T47D (cell line): ENCODE results near the gene IRF2BP2.

ENCODE experiments used
- DNase-seq, 2 experiments: peaks; one replicate each; pipeline versions ENCODE4 v3.0.0 to v3.0.0-alpha.2; 2011 to 2012; ENCODE audit warnings: low read depth in 1 of 2, low spot score in 1 of 2
- JUND ChIP-seq: IDR thresholded peaks from 2 replicates; pipeline ENCODE4 v1.6.1; 2012; ENCODE audit warnings: low read depth
- in situ Hi-C: cut with HindIII; loops from 2 replicates; pipeline ENCODE4 v1.10.0; 2016; ENCODE audit warnings: low sequenced_read_pairs, low pct_unique_long_range_greater_than_20kb

The IRF2BP2 gene

DNA sequence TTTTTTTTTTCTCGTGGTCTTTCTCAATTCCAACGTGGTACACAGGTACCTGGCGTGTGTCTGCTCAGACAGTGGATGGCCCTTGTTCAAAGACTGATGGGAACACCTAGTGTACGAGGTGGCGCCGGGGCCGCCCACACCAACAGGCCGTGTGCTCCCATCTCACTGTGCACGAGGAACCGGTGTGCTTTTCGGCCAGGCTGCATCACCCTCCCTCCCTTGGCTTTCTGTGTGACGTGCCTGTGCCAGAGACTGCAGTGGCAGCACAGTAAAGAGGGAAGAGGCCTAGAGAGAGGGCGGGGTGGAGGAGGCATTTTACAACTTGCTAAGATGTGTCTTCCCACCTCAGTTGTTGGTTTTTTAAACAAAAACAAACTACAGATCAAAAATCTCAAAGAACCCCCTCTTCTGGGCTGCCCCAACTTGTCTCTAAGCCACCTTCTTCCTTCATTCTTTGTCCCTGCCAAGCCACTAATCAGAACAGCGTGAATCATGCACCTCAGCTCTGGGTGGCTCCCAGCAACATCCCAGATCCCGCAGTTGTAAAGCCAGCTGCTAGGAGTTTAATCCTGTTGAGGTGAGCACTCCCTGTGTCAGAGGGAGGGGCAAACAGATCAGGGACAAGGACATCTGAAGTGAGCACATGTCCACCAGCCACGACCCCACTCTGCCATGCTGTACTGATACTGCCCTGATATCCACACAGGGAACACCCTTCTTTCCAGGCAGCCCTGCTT, 20.7 kb downstream of the IRF2BP2 start:
- no peak for TF ChIP-seq JUND
- in situ Hi-C loops = no loop called here
- no peak for DNase-seq

GRCh38 chr1:234588386-234588785, 21.6 kb downstream of the IRF2BP2 start:
- in situ Hi-C loops = no loop called here
- TF ChIP-seq JUND = no peak
- DNase-seq = no peak

GRCh38 chr1:234586892-234587485, 23.0 kb downstream of the IRF2BP2 start:
- peak in 1 of 2 experiments; percentile 15 for DNase-seq
- no peak for TF ChIP-seq JUND
- in situ Hi-C loops = no loop called here

DNA sequence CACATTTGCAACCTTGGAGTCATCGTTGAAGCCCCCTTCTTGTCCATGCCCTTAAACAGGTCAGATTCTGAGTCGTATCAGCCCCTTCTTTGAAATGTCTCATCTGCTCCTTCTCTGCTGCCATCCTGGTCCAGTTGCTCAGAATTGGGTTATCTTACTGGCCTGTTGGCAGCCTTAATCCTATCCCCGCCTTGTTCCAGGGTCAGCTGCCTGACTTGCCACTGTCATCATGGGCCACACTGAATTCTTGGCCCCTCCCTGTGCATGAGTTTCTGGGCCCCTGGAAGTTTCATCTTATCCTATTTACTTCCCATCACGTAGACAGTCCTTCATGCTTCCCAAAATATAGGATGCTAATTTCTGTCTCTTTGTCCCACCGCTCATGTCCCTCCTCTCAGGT, 23.7 kb downstream of the IRF2BP2 start:
- DNase-seq = no peak
- no peak for TF ChIP-seq JUND
- in situ Hi-C loops = no loop called here

GRCh38 chr1:234585330-234586055, 24.5 kb downstream of the IRF2BP2 start:
- in situ Hi-C loops = no loop called here
- no peak for DNase-seq
- TF ChIP-seq JUND = no peak

DNA sequence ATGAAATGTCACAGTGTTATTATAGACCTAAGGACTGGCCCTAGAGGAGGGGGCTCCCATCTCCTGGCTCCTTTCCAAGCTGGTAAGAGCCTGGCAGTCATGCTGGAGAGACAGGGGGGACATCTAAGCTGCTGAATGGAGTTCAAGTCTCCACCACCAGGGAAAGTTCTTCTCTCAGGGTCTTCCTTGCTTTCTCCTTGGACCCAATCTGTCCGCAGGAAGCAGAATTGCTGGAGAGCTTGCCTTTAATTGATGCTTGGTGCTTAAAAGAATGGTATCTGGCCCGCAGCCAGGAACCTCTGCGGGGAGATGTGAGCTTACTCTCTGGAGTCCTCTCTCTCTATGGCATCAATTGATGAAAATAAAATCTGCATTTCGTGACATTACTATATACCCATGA, 25.1 kb downstream of the IRF2BP2 start:
- no peak for DNase-seq
- in situ Hi-C loops = no loop called here
- TF ChIP-seq JUND = no peak

DNA sequence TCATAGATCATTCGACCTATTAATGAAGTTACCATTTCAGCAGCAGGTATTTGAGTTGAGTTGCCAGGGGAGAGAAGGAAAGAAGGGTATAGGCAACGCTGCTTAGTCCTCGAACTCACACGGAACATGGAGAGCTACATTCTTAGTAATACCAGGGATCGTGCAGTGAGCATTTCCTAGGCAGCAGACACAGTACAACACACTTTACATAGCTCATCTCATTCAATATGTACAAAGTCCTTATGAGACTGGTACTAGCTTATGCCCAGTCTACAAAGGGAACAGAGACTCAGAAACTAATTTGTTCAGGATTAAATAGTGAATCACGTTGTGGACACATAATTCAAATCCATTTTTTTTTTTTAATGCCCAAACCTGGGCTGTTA, 25.6 kb downstream of the IRF2BP2 start:
- TF ChIP-seq JUND = no peak
- no peak for DNase-seq
- in situ Hi-C loops = no loop called here

GRCh38 chr1:234583755-234584419, 26.1 kb downstream of the IRF2BP2 start:
- no peak for TF ChIP-seq JUND
- in situ Hi-C loops = no loop called here
- no peak for DNase-seq

DNA sequence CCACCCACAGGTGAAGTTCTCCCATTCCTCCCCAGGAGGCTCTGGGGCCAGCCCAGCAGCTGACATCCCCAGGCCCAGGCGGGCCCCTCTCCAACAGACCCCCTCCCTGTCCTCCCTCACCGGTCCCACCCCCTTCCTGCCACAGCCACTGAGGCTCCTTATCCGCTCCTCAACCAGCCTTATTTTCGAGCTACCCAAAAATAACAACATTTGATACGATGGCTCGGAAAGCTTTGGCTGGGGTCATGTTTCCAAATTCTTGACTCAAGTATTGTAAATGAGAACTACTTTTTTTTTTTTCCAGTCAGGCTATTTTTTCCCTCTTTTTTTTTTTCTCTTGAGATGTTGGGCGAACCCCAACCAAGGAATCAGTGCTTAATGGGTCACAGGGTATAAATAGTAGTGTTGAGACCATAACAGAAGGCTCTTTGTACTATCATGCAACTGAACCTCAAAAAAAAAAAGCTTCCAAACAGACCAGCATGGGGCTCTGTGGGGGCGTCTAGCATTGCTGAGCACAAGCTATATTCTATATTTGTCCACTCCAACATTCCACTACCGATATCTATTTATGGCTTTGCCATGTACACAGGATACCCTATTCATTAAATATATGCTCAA, 27.2 kb downstream of the IRF2BP2 start:
- TF ChIP-seq JUND = no peak
- in situ Hi-C loops = no loop called here
- no peak for DNase-seq

DNA sequence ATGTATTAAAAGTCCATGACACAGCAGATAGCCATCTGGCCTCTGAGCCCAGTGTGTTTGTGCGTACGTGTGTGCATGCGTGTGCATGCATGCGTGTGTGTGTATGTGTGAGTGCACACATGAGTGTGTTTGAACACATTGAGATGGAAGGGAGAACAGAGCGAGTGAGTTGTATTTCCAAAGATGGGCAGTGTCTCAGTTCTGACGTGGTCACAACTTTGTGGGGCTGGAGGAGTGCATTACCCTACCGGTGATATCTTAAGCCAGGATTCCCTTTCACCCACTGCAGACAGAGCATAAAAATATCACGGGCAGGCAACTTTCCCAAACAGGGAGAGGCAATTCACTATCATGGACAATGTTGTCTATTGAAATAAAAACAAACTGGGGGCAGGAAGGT, 27.8 kb downstream of the IRF2BP2 start:
- TF ChIP-seq JUND = no peak
- in situ Hi-C loops = no loop called here
- no peak for DNase-seq

DNA sequence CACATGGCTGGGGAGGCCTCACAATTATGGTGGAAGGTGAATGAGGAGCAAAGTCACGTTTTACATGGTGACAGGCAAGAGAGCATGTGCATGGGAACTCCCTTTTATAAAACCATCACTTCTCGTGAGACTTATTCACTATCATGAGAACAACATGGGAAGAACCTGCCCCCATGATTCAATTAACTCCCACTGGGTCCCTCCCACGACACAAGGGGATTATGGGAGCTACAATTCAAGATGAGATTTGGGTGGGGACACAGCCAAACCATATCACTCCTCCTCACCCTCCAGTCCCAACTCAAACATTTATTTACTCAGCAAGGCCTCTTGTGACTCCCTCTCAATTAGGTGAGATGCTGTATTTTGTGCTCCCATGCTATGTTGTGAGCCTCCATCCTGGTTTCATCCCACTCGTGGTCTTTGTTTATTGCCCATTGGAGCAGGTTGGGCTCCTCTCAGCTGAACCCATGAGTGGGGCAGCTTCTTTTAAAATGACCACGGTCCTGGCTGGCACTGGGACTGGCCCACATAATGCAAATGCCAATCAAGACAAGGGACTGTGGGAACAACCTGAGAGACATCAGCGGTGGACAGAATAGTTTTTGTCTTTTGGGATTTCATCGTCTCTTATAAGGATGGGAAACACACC, 28.8 kb downstream of the IRF2BP2 start:
- in situ Hi-C loops = no loop called here
- no peak for DNase-seq
- no peak for TF ChIP-seq JUND

DNA sequence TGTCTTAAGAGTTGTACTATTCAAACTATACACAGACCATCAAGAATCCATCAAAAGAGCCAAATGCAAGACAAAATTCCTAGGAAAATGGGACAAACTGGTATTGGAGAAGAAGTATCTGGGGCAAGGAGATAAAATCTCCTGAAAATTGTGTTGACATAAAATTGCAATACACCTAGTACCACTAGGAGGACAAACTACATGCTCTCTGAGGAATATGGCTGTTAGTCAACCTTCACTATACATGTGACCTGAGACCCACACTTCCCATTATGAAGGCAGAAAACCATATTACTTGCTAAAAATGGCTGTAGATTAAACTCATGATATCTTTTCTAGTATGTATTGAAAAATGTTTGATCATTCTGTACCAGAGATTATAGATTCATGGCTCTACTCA, 30.0 kb downstream of the IRF2BP2 start:
- peak in 1 of 2 experiments; percentile 46 for DNase-seq
- in situ Hi-C loops = no loop called here
- no peak for TF ChIP-seq JUND

DNA sequence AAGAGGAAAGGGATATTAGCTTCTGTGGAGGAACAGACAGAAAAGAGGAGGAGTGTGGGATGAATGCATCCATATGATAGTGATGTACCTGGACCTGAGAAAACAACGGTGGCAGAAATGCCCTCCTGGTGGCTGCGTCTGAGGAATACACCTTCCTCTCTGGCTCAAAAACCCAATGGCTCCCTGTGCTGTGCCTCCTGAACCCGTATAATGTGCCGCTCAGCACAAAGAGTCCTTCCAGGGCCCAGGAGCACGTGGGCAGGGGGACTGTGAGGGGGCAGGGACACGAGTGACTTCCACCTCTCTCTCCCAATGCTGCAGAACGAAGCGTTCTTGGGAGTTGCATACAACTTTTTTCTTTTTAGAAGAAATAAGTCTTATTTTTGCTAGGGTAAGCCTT, 31.2 kb downstream of the IRF2BP2 start:
- no peak for TF ChIP-seq JUND
- DNase-seq = no peak
- in situ Hi-C loops = no loop called here
